ENCODE results near the gene RGS13. TPM values are rescaled to one million over a fixed set of nuclear protein-coding genes. Genes with fewer than 3 reads are reported as not detected.

The RGS13 gene
- total and polyA plus RNA-seq, 2 experiments from 2014 or later: not detected

- TF ChIP-seq EZH2 (IDR thresholded peaks at IDR 0.05; ENCODE audit: low read depth, unreplicated experiment) (no peak), POLR2AphosphoS5 (IDR thresholded peaks at IDR 0.05; ENCODE audit: low read depth) (no peak), STAT1 (IDR thresholded peaks at IDR 0.05; ENCODE audit: unreplicated experiment) (no peak), CTCF (conservative IDR thresholded peaks at IDR 0.05; ENCODE audit: low read depth in 2 of 2) (no peak)
Observed at GRCh38 chr1:192628396-192629057, 7.4 kb upstream of the RGS13 start (continued).

- no peak for TF ChIP-seq EZH2phosphoT487 (IDR thresholded peaks at IDR 0.05; ENCODE audit: unreplicated experiment)
- TF ChIP-seq JUNB (IDR thresholded peaks at IDR 0.05; ENCODE audit: unreplicated experiment): no peak
- TF ChIP-seq CREB1 (CRISPR knock-in tag; IDR thresholded peaks at IDR 0.05; ENCODE audit: low read depth): no peak
- TF ChIP-seq STAT1 (IDR thresholded peaks at IDR 0.05; ENCODE audit: unreplicated experiment): no peak
- no peak for TF ChIP-seq ZNF462 (CRISPR knock-in tag; IDR thresholded peaks at IDR 0.05)
- TF ChIP-seq CTCF (conservative IDR thresholded peaks at IDR 0.05; ENCODE audit: low read depth in 2 of 2): no peak
- TF ChIP-seq NANOG (IDR thresholded peaks at IDR 0.05; ENCODE audit: borderline replicate concordance): no peak
- TF ChIP-seq REST (IDR thresholded peaks at IDR 0.05; ENCODE audit: unreplicated experiment): no peak
- H3K4me1 ChIP-seq (ENCODE audit: insufficient read depth): no peaks in the 10 kb centered on the region
- Mint-ChIP-seq H3K36me3 (ENCODE audit: low read depth) (no peaks in the 10 kb centered on the region), H3K27me3 (ENCODE audit: insufficient read depth, low read depth, poor library complexity) (no peaks in the 10 kb centered on the region), H3K4me3 (no peak overlapping the region), H3K4me1 (peaks cover 12% of the 10 kb centered on the region), H3K9me3 (no peaks in the 10 kb centered on the region), H3K27ac (no peak overlapping the region)
- no peak overlapping the region for H3K4me3 ChIP-seq
- H3F3A ChIP-seq (replicated peaks; ENCODE audit: low read depth): no peaks in the 10 kb centered on the region
- H3K79me2 ChIP-seq (replicated peaks; ENCODE audit: insufficient read depth): no peaks in the 10 kb centered on the region
- no peaks in the 10 kb centered on the region for H4K20me1 ChIP-seq (replicated peaks; ENCODE audit: insufficient read depth)
- no peak overlapping the region for H2AFZ ChIP-seq
- no peak for DNase-seq (ENCODE audit: low spot score)
- H3K27me3 ChIP-seq (ENCODE audit: insufficient read depth): no peaks in the 10 kb centered on the region
- no peak overlapping the region for H3K27ac ChIP-seq (ENCODE audit: low read depth)
- H3K9me2 ChIP-seq (ENCODE audit: insufficient read depth): no peaks in the 10 kb centered on the region
- no peaks in the 10 kb centered on the region for H3K36me3 ChIP-seq (ENCODE audit: insufficient read depth)
- ATAC-seq: no peak
- H3K4me2 ChIP-seq: no peak overlapping the region
Observed at GRCh38 chr1:192629612-192630011, 6.3 kb upstream of the RGS13 start.
